NCI-H1048 (cell line): ENCODE results near the gene PHTF1.

Experiments used
- DNase-seq: peaks from one replicate; lab custom pipeline; 2025; lab: John Stamatoyannopoulos, UW

PHTF1 gene

DNA sequence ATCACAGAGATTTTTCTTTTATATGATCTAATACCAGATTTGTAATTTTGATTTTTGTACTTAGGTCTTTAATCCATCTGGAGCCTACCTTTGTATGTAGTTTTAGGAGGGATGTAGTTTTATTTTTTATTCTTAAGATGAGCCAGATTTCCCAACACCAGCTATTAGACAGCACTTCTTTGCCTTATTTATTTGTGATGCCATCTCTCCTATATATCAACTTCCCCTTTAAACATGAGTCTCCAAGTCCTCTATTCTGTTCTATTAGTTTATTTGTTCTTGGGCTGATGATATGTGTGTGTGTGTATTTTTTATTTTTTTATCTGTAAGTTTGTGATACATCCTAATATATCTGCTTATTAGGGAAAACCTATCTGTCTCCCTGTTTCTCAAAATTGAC lies 94.2 kb downstream of the PHTF1 start:
- DNase-seq, result no peak

DNA sequence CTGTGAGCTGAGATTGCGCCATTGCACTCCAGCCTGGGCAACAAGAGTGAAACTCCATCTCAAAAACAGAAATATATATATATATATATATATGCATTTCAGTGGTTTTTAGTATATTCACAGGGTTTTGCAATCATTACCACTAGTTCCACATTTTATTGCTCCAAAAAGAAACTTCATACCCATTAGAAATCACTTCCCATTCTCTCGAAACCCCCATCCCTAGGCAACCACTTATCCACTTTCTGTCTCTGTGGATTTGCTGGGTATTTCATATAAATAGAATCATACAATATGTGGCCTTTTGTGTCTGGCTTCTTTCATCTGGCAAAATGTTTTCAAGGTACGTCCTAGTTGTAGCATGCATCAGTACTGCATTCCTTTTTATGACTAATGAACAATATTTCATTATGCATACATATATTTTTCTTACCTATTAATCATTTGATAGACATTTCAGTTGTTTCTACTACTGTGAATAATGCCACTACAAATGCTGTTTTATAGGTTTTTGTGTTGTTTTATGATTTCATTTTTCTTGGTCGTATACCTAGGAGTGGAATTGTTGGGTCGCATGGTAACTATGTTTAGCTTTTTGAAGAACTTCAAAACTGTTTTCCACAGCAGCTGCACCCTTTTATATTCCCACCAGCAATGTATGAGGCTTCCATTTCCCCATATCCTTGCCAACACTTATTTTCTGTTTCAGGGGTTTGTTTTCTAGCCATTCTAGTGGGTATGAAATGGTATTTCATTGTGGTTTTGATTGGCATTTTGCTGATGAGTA lies 95.9 kb downstream of the PHTF1 start:
- DNase-seq, result no peak

DNA sequence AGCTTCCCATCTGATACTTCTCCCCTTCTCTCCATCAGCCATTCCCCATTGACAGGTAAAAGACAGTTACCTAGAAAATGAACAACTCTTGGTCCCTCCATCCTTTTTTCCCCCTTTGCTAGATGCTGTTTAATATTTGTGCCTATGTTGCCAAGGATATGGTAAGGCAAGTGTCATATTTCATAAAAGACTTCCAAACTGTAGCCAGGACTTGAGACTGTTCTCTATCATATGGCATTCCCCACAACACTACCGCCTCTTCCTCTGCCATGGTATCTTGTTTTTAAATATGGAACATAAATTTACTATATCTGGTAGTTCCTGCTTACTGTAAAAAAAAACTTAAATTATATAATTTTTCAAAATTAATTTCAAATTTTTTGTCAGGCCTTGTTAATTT lies 97.2 kb downstream of the PHTF1 start:
- DNase-seq, result no peak

DNA sequence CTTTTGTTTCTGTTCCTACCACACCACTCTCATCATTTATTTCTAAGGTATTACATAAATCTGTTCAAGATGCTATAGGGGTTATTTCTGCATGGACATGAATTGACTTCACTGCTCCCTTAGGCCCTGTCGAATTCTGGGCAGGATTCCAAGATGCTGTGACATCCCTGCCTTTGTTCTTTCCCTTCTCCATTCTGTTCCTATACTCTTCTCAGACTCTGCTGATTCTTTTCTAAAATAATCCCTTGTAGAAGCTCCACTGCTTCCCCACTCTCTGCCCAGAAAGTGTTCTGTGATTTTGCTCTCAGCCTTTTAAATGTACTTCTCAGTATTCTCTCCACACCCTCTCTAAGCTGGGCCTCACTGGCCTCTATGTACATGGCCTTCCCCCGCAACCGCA lies 99.2 kb downstream of the PHTF1 start:
- no peak for DNase-seq

DNA sequence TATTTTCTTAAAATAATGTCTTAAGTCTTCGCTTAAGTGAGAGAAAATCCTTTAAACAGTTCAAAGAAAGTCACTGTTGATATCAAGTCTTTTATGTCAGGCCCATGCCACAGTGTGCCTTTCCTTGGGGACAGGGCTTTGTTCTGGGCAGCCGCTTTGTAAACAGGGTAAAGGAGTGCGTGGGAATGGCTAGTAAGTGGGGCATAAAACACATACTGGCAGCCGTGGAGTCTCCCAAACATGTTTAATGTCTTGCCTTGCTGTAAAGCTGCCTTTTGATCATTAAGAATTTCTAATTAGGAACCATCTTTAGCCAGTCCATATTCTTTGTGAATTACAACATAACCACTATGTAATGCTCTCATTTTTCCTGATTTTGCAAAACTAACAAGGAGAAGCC lies 99.7 kb downstream of the PHTF1 start:
- DNase-seq, result no peak

DNA sequence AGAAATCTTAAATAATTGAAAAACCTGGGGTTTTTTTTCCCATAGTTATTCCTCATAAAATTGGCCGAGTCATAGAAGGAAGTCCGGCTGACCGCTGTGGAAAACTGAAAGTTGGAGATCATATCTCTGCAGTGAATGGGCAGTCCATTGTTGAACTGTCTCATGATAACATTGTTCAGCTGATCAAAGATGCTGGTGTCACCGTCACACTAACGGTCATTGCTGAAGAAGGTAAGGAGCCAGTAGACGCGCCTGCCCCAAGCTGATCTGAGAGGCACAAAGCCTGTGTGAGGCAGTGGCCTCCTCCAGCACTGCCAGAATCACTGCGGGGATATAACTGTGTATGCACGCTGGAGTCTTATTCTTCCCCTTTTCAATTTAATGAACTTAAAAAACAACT lies 100.3 kb downstream of the PHTF1 start:
- DNase-seq, result no peak

DNA sequence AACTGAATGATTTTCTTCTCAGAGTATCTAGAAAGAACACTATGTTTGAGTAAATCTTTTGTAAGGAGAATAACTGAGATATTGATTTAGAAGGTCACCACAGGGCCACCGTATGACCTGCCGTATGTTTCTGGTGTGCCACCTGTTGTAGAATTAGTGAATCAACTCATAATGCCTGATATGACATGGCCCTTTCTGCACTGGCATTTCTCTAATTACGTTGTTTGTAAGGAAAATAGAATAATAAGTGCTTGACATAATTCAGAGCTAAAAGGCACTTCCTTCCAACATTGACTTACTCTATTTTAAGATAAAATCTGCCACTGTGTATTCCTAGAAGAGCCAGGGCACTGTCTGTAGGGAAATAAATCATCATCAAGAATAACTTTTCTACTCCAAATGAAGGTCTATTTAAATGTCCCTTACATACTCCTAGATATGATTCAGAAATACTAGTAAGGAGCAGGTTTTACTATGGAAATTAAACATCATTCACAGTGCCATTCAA lies 101.7 kb downstream of the PHTF1 start:
- DNase-seq, result no peak

DNA sequence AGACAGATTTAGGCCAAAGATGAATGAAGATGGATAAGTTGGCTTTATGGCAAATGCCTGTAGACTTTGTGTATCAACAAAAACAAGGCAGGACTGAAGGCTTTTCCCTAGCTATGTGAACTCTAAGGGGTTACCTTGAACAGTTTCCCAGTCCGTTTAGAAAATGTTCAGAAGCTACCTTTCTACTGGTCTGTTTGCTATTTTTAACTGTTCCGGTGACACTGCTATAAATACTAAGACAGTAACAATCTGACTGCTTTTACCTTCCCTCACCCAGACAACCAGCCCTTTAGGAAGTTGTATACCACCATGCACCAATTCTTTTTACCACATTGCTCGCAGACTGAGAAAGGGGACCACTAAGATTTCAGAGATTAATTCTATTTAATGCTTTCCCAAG lies 102.2 kb downstream of the PHTF1 start:
- no peak for DNase-seq

DNA sequence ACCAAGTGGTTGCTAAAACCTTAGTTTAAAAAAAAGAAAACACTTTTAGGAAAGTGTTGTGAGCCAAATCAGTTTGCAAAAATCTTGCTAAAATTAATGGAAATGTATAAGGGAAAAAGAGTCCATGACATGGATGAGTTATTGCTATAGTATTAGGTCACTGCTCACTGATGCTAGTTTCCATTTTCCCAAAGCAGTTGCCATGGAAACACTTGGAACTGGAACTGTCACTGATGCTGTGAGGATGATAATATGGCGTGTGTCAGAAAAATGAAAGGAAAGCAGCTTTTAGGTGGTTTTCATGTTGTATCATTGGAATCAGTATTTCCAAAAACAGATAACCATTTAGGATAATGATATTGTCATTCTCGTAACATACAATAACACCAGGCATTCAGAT lies 104.4 kb downstream of the PHTF1 start:
- DNase-seq, result no peak

DNA sequence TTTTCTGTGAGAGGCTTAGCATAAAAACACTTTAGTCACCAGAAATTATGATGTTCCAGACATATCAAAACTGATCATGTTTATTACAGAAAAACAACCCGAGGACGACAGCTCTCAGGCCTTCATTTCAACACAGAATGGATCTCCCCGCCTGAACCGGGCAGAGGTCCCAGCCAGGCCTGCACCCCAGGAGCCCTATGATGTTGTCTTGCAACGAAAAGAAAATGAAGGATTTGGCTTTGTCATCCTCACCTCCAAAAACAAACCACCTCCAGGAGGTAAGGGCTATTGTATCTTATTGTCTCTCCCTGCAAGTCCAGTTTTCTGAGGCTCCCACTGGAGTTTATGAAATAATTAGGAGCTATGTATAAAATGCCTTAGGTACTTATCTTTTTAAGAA lies 105.5 kb downstream of the PHTF1 start:
- no peak for DNase-seq

DNA sequence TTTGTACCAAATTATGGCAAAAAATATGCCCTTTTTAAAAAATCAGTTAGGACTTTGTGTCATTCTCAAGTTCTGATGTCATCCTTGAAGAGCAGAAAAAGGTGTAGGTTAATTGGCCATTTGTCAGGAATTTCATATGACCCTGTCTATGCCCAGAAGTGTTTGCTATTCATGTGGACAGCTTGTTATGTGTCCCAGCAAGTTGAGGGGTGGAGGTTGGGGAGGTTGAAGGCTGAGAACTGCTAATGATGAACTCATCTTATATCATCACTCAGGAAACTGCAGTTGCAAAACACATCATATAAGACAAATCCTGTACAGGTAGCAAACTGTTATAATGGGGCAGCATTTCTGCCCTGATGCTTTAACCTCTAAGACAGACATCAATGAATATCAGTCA lies 106.5 kb downstream of the PHTF1 start:
- no peak for DNase-seq

DNA sequence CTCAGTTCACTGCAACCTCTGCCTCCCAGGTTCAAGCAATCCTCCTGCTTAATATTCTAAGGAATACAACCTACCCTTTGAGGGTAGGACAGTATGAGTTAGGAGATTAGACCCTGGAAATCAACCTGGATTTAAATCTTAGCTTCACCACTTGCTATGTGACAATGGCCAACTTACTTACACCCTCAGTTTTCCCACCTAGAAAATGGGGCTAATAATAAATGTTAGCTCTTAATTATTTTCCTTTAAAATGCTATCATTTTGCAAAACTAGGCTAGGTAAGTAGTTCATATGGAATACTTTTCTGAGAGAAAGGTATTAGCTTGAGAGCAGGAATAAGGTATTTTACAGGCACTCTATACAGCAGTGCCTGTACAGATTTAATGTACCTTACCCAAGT lies 110.8 kb downstream of the PHTF1 start:
- no peak for DNase-seq

DNA sequence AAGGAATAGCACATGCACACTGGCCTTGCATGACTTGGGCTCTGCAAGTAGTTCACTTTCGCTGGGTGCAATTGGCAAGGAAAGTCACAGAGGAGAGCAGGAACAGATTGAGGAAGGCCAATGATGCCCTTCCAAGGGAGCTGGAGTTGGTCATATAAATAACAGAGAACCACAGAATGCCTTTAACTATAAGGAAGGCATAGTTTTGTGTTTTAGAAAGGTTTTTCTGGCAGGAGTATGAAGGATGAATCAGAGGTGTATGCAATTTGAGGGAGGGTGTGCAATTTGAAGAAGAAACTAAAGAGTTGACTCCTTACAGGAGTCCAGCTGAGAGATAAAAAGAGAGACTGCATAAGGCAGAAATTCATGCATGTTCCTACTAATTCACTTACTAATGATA lies 112.1 kb downstream of the PHTF1 start:
- no peak for DNase-seq
